Mucosa of descending colon (tissue), 3 donors: ENCODE data around the gene SDF4. TPM values are rescaled to one million over a fixed set of nuclear protein-coding genes. Genes with fewer than 3 reads are reported as not detected.

Experiments used
- ATAC-seq: fragments of 200-7000 bp; cut with Tn5 transposase; one replicate; pipeline ENCODE4 v1.9.1; 2020; ENCODE audit warnings: mild to moderate bottlenecking, moderate library complexity
- DNase-seq, 3 donors: peaks; one replicate each; pipeline ENCODE4 v3.0.0-alpha.2; 2020
- H3K36me3 ChIP-seq: fragments of 200-600 bp; one replicate; pipeline ENCODE4 v1.8.0; 2021; ENCODE audit warnings: low read depth, mild to moderate bottlenecking
- H3K4me1 ChIP-seq: fragments of 200-600 bp; one replicate; pipeline ENCODE4 v1.8.0; 2021; ENCODE audit warnings: low read depth, mild to moderate bottlenecking
- H3K4me3 ChIP-seq: fragments of 200-600 bp; one replicate; pipeline ENCODE4 v1.8.0; 2021; ENCODE audit warnings: mild to moderate bottlenecking
- H3K9me3 ChIP-seq: fragments of 200-600 bp; one replicate; pipeline ENCODE4 v1.8.0; 2021; ENCODE audit warnings: mild to moderate bottlenecking
- CTCF ChIP-seq: fragments of 200-600 bp; IDR thresholded peaks from one replicate; pipeline ENCODE4 v1.8.0; 2022; ENCODE audit warnings: antibody characterized with exemption, mild to moderate bottlenecking
- intact Hi-C, 2 donors: fragments of 100-400 bp; cut with DNase I in 1 of 2; cut with micrococcal nuclease in 1 of 2; formaldehyde crosslinking; loops; one replicate each; pipeline versions ENCODE4 v1.11.0 to v1.11.1; 2022; cut with DNase I, micrococcal nuclease
- total RNA-seq, 3 donors: library from RNA; stranded (reverse); fragmentation: NEBNext Ultra II Directional in 2 of 3; extraction: Animal tissue kit (Norgen Biotek cat#: 25700) in 2 of 3; gene quantifications; one replicate each; pipeline versions ENCODE4 v1.2.1 to v1.2.4, GENCODE V29; 2021 to 2023
- donor health status: DM: no; HTN: no; CAD: no; lungs with moderate emphysema.
- donor health status: DM: no; HTN: no; CAD: no.
- donor health status: DM: no; HTN: yes; CAD: no.

Gene SDF4
- total RNA-seq, 3 donors from 2014 or later, result 169 to 257 (median 226) TPM

GRCh38 chr1:1215080-1215676 is 16.6 kb downstream of the SDF4 start:
- Histone ChIP-seq H3K9me3 (no peaks in the 10 kb centered on the region), H3K36me3 (peaks cover 7% of the 10 kb centered on the region), H3K4me3 (no peak overlapping the region), H3K4me1 (peaks cover 12% of the 10 kb centered on the region)
- no peak for DNase-seq
- no peak for ATAC-seq
- intact Hi-C loops, result no loop called here
- TF ChIP-seq CTCF, result no peak

GRCh38 chr1:1213345-1214265 is 18.2 kb downstream of the SDF4 start, which contains the start of gene TNFRSF4:
Gene TNFRSF4, minus strand, starts transcription at chr1:1214153. Its CDS starts 26 bp downstream, at chr1:1214127.
- DNase-seq (peak in 2 of 3 donors; percentile 42 to 62), ATAC-seq (peak; percentile 43)
- intact Hi-C loops, result no loop called here
- no peaks in the 10 kb centered on the region for H3K9me3 ChIP-seq
- no peak within 1 kb of the TSS for H3K4me3 ChIP-seq
- H3K4me1 ChIP-seq, result peaks cover 12% of the 10 kb centered on the region
- TF ChIP-seq CTCF, result no peak
- peaks cover 7% of the 10 kb centered on the region for H3K36me3 ChIP-seq

- Histone ChIP-seq H3K4me3 (no peak overlapping the region), H3K4me1 (peaks cover 17% of the 10 kb centered on the region), H3K36me3 (peaks cover 7% of the 10 kb centered on the region), H3K9me3 (no peaks in the 10 kb centered on the region)
- peak; percentile 38 for ATAC-seq
- TF ChIP-seq CTCF, result no peak
- intact Hi-C loops, result no loop called here
- DNase-seq, result peak in 2 of 3 donors; percentile 69 to 84
Measured at GRCh38 chr1:1212780-1213344, 18.9 kb downstream of the SDF4 start.

GRCh38 chr1:1211541-1212441 is 20.0 kb downstream of the SDF4 start:
- Histone ChIP-seq H3K4me3 (no peak overlapping the region), H3K9me3 (no peaks in the 10 kb centered on the region), H3K36me3 (peaks cover under 1% of the 10 kb centered on the region), H3K4me1 (peaks cover 17% of the 10 kb centered on the region)
- TF ChIP-seq CTCF, result no peak
- intact Hi-C loops, result no loop called here
- DNase-seq (peak in 2 of 3 donors; percentile 30 to 52), ATAC-seq (no peak)
